Measurements from ENCODE around the gene TACR3.

- TF ChIP-seq YY1 (IDR thresholded peaks at IDR 0.05; ENCODE audit: insufficient read depth, insufficient read length): no peak
- TF ChIP-seq SUZ12 (IDR thresholded peaks at IDR 0.05; ENCODE audit: extremely low read depth, insufficient read depth, insufficient read length): no peak
These were observed 93.5 kb downstream of the TACR3 start for GRCh38 chr4:103626296-103626695.

All from NT2/D1 (cell line).